Measurements from ENCODE around the gene ERBB4.

ERBB4 gene

DNA sequence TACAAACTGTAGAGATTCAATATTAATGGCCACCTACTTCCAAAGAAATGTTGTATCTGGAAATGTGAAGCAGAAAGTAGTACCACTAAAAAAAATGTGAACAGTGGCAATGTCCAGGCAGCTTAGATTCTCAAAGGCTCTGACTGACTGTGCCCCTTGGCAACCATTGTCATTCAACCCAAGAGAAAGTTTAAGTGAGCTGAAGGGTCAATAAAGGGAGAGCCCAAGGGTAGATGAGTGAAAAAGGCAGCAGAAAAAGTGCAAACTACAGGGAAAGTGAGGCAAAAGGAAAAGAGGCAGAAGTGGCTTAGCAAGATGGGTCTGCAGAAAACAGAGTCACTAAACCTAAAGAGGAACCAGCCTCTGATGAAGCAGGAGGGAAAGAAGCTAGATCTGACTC lies 1179.3 kb downstream of the ERBB4 start:
- no peak for TF ChIP-seq GLIS3 (CRISPR knock-in tag; IDR thresholded peaks at IDR 0.05)
- no peak for TF ChIP-seq TCF4 (CRISPR knock-in tag; IDR thresholded peaks at IDR 0.05; ENCODE audit: borderline replicate concordance)
- no peak for ATAC-seq

GRCh38 chr2:211358504-211358903 lies 1180.1 kb downstream of the ERBB4 start:
- no peak for ATAC-seq

DNA sequence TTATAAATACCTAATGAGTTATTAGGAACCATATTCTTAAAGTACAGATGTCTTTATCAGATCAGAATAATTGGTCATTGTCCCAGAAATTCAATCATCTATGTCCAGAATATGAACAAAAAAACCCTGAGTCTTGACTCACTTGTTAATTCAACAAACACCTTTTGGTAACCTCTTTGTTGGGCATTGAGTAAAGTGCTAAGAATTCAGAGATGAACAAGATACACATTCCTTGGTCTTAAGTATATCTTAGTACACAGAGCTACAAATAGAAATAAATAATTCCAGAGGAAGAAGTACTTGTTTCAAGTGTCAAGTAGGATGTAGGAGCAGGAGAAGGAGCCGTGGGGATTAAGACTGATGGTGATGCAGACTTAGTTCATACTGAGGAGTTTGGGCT lies 1184.1 kb downstream of the ERBB4 start:
- no peak for ATAC-seq
- TF ChIP-seq, protein P1, sequence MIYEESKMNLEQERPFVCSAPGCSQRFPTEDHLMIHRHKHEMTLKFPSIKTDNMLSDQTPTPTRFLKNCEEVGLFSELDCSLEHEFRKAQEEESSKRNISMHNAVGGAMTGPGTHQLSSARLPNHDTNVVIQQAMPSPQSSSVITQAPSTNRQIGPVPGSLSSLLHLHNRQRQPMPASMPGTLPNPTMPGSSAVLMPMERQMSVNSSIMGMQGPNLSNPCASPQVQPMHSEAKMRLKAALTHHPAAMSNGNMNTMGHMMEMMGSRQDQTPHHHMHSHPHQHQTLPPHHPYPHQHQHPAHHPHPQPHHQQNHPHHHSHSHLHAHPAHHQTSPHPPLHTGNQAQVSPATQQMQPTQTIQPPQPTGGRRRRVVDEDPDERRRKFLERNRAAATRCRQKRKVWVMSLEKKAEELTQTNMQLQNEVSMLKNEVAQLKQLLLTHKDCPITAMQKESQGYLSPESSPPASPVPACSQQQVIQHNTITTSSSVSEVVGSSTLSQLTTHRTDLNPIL (CRISPR knock-in tag; IDR thresholded peaks at IDR 0.05; ENCODE audit: low read depth) = no peak
- TF ChIP-seq ZC3H10 (CRISPR knock-in tag; IDR thresholded peaks at IDR 0.05) = no peak
- TF ChIP-seq ZNF70 (CRISPR knock-in tag; IDR thresholded peaks at IDR 0.05) = no peak
- no peak for TF ChIP-seq TSHZ2 (CRISPR knock-in tag; IDR thresholded peaks at IDR 0.05)
- no peak for TF ChIP-seq CSRNP3 (CRISPR knock-in tag; IDR thresholded peaks at IDR 0.05)
- no peak for TF ChIP-seq TOX (CRISPR knock-in tag; IDR thresholded peaks at IDR 0.05; ENCODE audit: borderline replicate concordance)
- no peak for TF ChIP-seq TCF4 (CRISPR knock-in tag; IDR thresholded peaks at IDR 0.05; ENCODE audit: borderline replicate concordance)
- TF ChIP-seq BACH2 (CRISPR knock-in tag; IDR thresholded peaks at IDR 0.05; ENCODE audit: borderline replicate concordance) = no peak
- TF ChIP-seq GLIS3 (CRISPR knock-in tag; IDR thresholded peaks at IDR 0.05) = no peak
- TF ChIP-seq CSDC2 (CRISPR knock-in tag; IDR thresholded peaks at IDR 0.05) = no peak

More at GRCh38 chr2:211358504-211358903, 1180.1 kb downstream of the ERBB4 start:
- TF ChIP-seq ZFP3 (CRISPR knock-in tag; IDR thresholded peaks at IDR 0.05) = no peak
- no peak for TF ChIP-seq GLIS3 (CRISPR knock-in tag; IDR thresholded peaks at IDR 0.05)
- no peak for TF ChIP-seq ZNF70 (CRISPR knock-in tag; IDR thresholded peaks at IDR 0.05)
- TF ChIP-seq CSDC2 (CRISPR knock-in tag; IDR thresholded peaks at IDR 0.05) = no peak

DNA sequence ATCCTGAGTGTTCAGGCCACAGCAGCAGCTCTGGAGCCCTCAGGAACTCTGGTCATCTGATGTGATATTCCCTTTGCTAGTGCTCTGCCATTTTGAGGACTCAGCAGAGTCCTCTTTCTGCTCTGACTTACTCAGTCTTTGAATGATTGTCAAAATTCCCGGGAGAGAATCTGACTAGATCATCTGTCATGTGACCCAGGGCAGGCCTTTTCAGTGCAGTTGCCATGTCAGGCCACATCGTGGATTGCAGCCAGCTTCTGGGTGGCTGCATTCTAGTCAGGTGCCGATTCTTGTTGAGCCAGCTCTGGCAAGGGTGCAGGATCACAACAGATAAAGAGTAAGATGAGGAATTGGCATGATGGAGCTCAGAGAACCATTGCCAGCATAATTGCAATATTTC lies 1186.6 kb downstream of the ERBB4 start:
- TF ChIP-seq CSDC2 (CRISPR knock-in tag; IDR thresholded peaks at IDR 0.05) (no peak), ARNTL (CRISPR knock-in tag; IDR thresholded peaks at IDR 0.05; ENCODE audit: borderline replicate concordance, low read depth) (no peak), ISL1 (CRISPR knock-in tag; IDR thresholded peaks at IDR 0.05) (no peak), TCF4 (CRISPR knock-in tag; IDR thresholded peaks at IDR 0.05; ENCODE audit: borderline replicate concordance) (no peak), BACH2 (CRISPR knock-in tag; IDR thresholded peaks at IDR 0.05; ENCODE audit: borderline replicate concordance) (no peak), ESRRG (CRISPR knock-in tag; IDR thresholded peaks at IDR 0.05) (no peak), ZNF8 (CRISPR knock-in tag; IDR thresholded peaks at IDR 0.05) (no peak)
- TF ChIP-seq, protein P2, sequence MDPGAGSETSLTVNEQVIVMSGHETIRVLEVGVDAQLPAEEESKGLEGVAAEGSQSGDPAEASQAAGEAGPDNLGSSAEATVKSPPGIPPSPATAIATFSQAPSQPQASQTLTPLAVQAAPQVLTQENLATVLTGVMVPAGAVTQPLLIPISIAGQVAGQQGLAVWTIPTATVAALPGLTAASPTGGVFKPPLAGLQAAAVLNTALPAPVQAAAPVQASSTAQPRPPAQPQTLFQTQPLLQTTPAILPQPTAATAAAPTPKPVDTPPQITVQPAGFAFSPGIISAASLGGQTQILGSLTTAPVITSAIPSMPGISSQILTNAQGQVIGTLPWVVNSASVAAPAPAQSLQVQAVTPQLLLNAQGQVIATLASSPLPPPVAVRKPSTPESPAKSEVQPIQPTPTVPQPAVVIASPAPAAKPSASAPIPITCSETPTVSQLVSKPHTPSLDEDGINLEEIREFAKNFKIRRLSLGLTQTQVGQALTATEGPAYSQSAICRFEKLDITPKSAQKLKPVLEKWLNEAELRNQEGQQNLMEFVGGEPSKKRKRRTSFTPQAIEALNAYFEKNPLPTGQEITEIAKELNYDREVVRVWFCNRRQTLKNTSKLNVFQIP (CRISPR knock-in tag; IDR thresholded peaks at IDR 0.05; ENCODE audit: borderline replicate concordance, low read depth) = no peak
- TF ChIP-seq, protein P1 (CRISPR knock-in tag; IDR thresholded peaks at IDR 0.05; ENCODE audit: low read depth) = no peak
- ATAC-seq = no peak

DNA sequence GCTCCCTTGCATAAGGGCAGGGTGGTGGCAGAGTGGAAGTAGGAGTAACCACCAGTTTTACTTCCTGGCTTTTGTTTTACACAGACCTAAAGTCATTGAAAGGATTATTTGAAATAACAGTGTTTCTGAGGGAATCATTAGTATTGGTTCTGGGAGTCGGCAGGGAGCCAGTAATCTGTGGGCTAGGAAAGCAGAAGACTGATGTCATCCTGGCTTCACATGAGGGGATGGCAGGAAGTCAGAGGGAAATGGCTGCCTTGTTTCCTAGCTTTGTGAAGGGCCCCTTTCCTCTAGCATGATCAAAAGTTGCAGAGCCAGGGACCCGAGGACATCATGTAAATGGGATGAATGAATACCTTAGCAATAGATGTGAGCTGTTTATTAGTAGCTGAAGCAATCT lies 1189.6 kb downstream of the ERBB4 start:
- ATAC-seq = no peak
- TF ChIP-seq, protein P2 (CRISPR knock-in tag; IDR thresholded peaks at IDR 0.05; ENCODE audit: borderline replicate concordance, low read depth) = no peak
- no peak for TF ChIP-seq ZNF565 (CRISPR knock-in tag; conservative IDR thresholded peaks at IDR 0.05; ENCODE audit: low read depth)
- TF ChIP-seq ARNTL (CRISPR knock-in tag; IDR thresholded peaks at IDR 0.05; ENCODE audit: borderline replicate concordance, low read depth) = no peak
- no peak for TF ChIP-seq SNAI2 (CRISPR knock-in tag; IDR thresholded peaks at IDR 0.05)

Data from SK-N-SH treated with all-trans-retinoic acid at 6 μM for 48 hours (cell line).